Skeletal muscle satellite cell (primary cell): ENCODE data around the gene RPL41.
A peak's percentile ranks its signal among the peaks of the same experiment; 100 is the strongest.

Experiments
- H3K27me3 ChIP-seq: 2 replicates; pipeline ENCODE4 v1.7.0; 2013; ENCODE audit warnings: low read length; ENCODE audit not compliant: control insufficient read depth, insufficient read depth
- H3K36me3 ChIP-seq: 2 replicates; pipeline ENCODE4 v1.7.0; 2013; ENCODE audit warnings: mild to moderate bottlenecking, control low read depth, low read length; ENCODE audit not compliant: insufficient read depth
- H3K4me1 ChIP-seq: 2 replicates; pipeline ENCODE4 v1.7.0; 2013; ENCODE audit warnings: low read length; ENCODE audit not compliant: control insufficient read depth, insufficient read depth
- H3K4me2 ChIP-seq: 2 replicates; pipeline ENCODE4 v1.7.0; 2013; ENCODE audit warnings: mild to moderate bottlenecking, low read length
- H3K4me3 ChIP-seq: 2 replicates; pipeline ENCODE4 v1.7.0; 2013; ENCODE audit warnings: low read length
- H3K9ac ChIP-seq: 2 replicates; pipeline ENCODE4 v1.7.0; 2013; ENCODE audit warnings: mild to moderate bottlenecking, low read depth, low read length, moderate library complexity
- H3K9me3 ChIP-seq: replicated peaks from 2 replicates; pipeline ENCODE4 v1.7.0; 2013; ENCODE audit warnings: mild to moderate bottlenecking, control low read depth, low read length

The RPL41 gene

GRCh38 chr12:56119361-56119796, 2.9 kb downstream of the RPL41 start:
- Histone ChIP-seq H3K9ac (peak overlapping the region; percentile 97), H3K4me1 (peaks cover 25% of the 10 kb centered on the region), H3K4me3 (peak overlapping the region; percentile 80), H3K9me3 (no peaks in the 10 kb centered on the region), H3K27me3 (no peaks in the 10 kb centered on the region), H3K4me2 (peak overlapping the region; percentile 88), H3K36me3 (peaks cover 19% of the 10 kb centered on the region)

GRCh38 chr12:56120158-56120846, 3.9 kb downstream of the RPL41 start:
- Histone ChIP-seq H3K4me3 (peak overlapping the region; percentile 36), H3K36me3 (peaks cover 19% of the 10 kb centered on the region), H3K9ac (peak overlapping the region; percentile 60), H3K4me1 (peaks cover 21% of the 10 kb centered on the region), H3K9me3 (no peaks in the 10 kb centered on the region), H3K27me3 (no peaks in the 10 kb centered on the region), H3K4me2 (peak overlapping the region; percentile 88)

- H3K4me1 ChIP-seq = peaks cover 22% of the 10 kb centered on the region
- peaks cover 19% of the 10 kb centered on the region for H3K36me3 ChIP-seq
- no peak overlapping the region for H3K9ac ChIP-seq
- H3K27me3 ChIP-seq = no peaks in the 10 kb centered on the region
- H3K9me3 ChIP-seq = no peaks in the 10 kb centered on the region
- no peak overlapping the region for H3K4me3 ChIP-seq
- H3K4me2 ChIP-seq = no peak overlapping the region
Measured at GRCh38 chr12:56121204-56121870, 4.9 kb downstream of the RPL41 start.

- H3K9me3 ChIP-seq = no peaks in the 10 kb centered on the region
Measured at GRCh38 chr12:56122637-56123036, 6.2 kb downstream of the RPL41 start.

GRCh38 chr12:56124133-56124532, 7.7 kb downstream of the RPL41 start:
- Histone ChIP-seq H3K4me1 (peaks cover 29% of the 10 kb centered on the region), H3K4me2 (no peak overlapping the region), H3K9me3 (no peaks in the 10 kb centered on the region), H3K4me3 (no peak overlapping the region), H3K36me3 (peaks cover 13% of the 10 kb centered on the region), H3K9ac (no peak overlapping the region), H3K27me3 (no peaks in the 10 kb centered on the region)

More at GRCh38 chr12:56122637-56123036, 6.2 kb downstream of the RPL41 start:
- H3K4me1 ChIP-seq = peaks cover 35% of the 10 kb centered on the region
- no peak overlapping the region for H3K9ac ChIP-seq
- H3K27me3 ChIP-seq = no peaks in the 10 kb centered on the region
- no peak overlapping the region for H3K4me2 ChIP-seq
- peaks cover 13% of the 10 kb centered on the region for H3K36me3 ChIP-seq
- no peak overlapping the region for H3K4me3 ChIP-seq

- peak overlapping the region; percentile 87 for H3K4me2 ChIP-seq
- no peaks in the 10 kb centered on the region for H3K27me3 ChIP-seq
- H3K9me3 ChIP-seq = no peaks in the 10 kb centered on the region
- H3K36me3 ChIP-seq = peaks cover 16% of the 10 kb centered on the region
- H3K4me3 ChIP-seq = peak overlapping the region; percentile 58
- peaks cover 29% of the 10 kb centered on the region for H3K4me1 ChIP-seq
- peak overlapping the region; percentile 66 for H3K9ac ChIP-seq
Measured at GRCh38 chr12:56126732-56127239, 10.4 kb downstream of the RPL41 start.

GRCh38 chr12:56127485-56127887, 11.1 kb downstream of the RPL41 start:
- peak overlapping the region; percentile 87 for H3K4me2 ChIP-seq
- H3K9me3 ChIP-seq = no peaks in the 10 kb centered on the region
- peaks cover 23% of the 10 kb centered on the region for H3K36me3 ChIP-seq
- H3K27me3 ChIP-seq = no peaks in the 10 kb centered on the region
- peak overlapping the region; percentile 66 for H3K9ac ChIP-seq
- peak overlapping the region; percentile 58 for H3K4me3 ChIP-seq
- peaks cover 29% of the 10 kb centered on the region for H3K4me1 ChIP-seq

DNA sequence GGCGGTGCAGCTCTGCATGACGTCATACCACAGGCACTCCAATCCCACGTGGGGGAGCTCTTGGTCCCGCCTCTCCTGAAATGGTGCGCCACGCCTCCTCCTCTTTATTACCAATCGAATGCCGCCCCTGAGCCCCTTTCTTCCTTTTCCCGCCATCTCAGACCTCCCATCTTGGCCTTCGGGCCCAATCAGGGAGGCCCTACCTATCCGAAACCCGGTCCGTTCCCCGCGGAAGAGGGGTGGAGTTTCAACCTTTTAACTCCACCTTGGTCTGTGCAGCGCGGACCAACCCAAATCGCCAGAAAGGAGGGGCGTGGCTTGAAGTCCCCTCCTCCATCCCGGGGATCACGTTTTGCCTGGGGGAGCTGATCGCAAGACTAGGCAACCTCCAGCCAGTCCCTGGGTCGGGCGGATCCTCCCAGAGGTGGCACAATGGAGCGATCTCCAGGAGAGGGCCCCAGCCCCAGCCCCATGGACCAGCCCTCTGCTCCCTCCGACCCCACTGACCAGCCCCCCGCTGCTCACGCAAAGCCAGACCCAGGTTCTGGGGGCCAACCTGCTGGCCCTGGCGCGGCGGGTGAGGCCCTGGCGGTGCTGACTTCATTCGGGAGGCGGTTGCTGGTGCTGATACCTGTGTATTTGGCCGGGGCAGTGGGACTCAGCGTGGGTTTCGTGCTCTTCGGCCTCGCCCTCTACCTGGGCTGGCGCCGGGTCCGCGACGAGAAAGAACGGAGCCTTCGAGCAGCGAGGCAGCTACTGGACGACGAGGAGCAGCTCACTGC, 11.6 kb downstream of the RPL41 start, which contains the start of gene ESYT1:
Gene ESYT1 (plus strand): TSS at position 380 of the 782 bp plus-strand sequence. CDS start 53 bp downstream, at position 433.
- peak within 1 kb of the TSS; percentile 82 for H3K9ac ChIP-seq
- H3K9me3 ChIP-seq = no peaks in the 10 kb centered on the region
- peak within 1 kb of the TSS; percentile 87 for H3K4me2 ChIP-seq
- H3K4me1 ChIP-seq = peaks cover 29% of the 10 kb centered on the region
- peaks cover 27% of the 10 kb centered on the region for H3K36me3 ChIP-seq
- peak within 1 kb of the TSS; percentile 83 for H3K4me3 ChIP-seq
- no peaks in the 10 kb centered on the region for H3K27me3 ChIP-seq

- H3K4me3 ChIP-seq = peak overlapping the region; percentile 83
- H3K36me3 ChIP-seq = peaks cover 33% of the 10 kb centered on the region
- H3K9ac ChIP-seq = peak overlapping the region; percentile 82
- no peaks in the 10 kb centered on the region for H3K27me3 ChIP-seq
- H3K4me1 ChIP-seq = peaks cover 29% of the 10 kb centered on the region
- no peaks in the 10 kb centered on the region for H3K9me3 ChIP-seq
- peak overlapping the region; percentile 87 for H3K4me2 ChIP-seq
Measured at GRCh38 chr12:56128670-56129205, 12.3 kb downstream of the RPL41 start.

GRCh38 chr12:56129206-56129941, 12.9 kb downstream of the RPL41 start:
- Histone ChIP-seq H3K4me2 (peak overlapping the region; percentile 87), H3K9ac (peak overlapping the region; percentile 82), H3K4me3 (peak overlapping the region; percentile 83), H3K27me3 (no peaks in the 10 kb centered on the region), H3K36me3 (peaks cover 40% of the 10 kb centered on the region), H3K4me1 (peaks cover 29% of the 10 kb centered on the region), H3K9me3 (no peaks in the 10 kb centered on the region)
